PFSK-1 (cell line): ENCODE measurements around the gene CORO2A.

Experiments
- FOXP2 ChIP-seq: optimal IDR thresholded peaks from 2 replicates; pipeline ENCODE3; 2011; ENCODE audit warnings: borderline replicate concordance, control low read depth, inconsistent platforms; ENCODE audit not compliant: insufficient read depth; ENCODE audit errors: extremely low read length, extremely low read depth
- POLR2AphosphoS5 ChIP-seq: IDR thresholded peaks from 2 replicates; pipeline ENCODE4 v1.6.1; 2012; ENCODE audit warnings: low read depth, mild to moderate bottlenecking, control low read depth, low read length, moderate library complexity
- REST ChIP-seq, 2 experiments: IDR thresholded peaks; 2 replicates each; pipeline versions ENCODE4 v1.6.1 to v1.8.0; 2011 to 2012; ENCODE audit warnings: low read depth in 2 of 2, low read length in 2 of 2, control low read depth in 1 of 2, inconsistent platforms in 1 of 2, mild to moderate bottlenecking in 1 of 2, moderate library complexity in 1 of 2; ENCODE audit not compliant: insufficient read depth in 1 of 2
- SIN3A ChIP-seq: IDR thresholded peaks from 2 replicates; pipeline ENCODE4 v1.6.1; 2012; ENCODE audit warnings: mild to moderate bottlenecking, low read length, moderate library complexity, borderline replicate concordance; ENCODE audit not compliant: insufficient read depth
- TAF1 ChIP-seq: IDR thresholded peaks from 2 replicates; pipeline ENCODE4 v1.6.1; 2012; ENCODE audit warnings: low read length, control low read depth, borderline replicate concordance; ENCODE audit not compliant: insufficient read depth

CORO2A gene

GRCh38 chr9:98209530-98209929, 17.1 kb upstream of the CORO2A start:
- TF ChIP-seq SIN3A, result no peak
- TF ChIP-seq POLR2AphosphoS5, result no peak
- no peak for TF ChIP-seq TAF1
- no peak for TF ChIP-seq FOXP2
- no peak for TF ChIP-seq REST (IDR thresholded peaks at IDR 0.05; ENCODE audit: insufficient read depth in 1 of 2, low read depth in 2 of 2, low read length in 2 of 2)

- TF ChIP-seq POLR2AphosphoS5 (no peak), TAF1 (no peak), FOXP2 (no peak), SIN3A (no peak), REST (IDR thresholded peaks at IDR 0.05; ENCODE audit: insufficient read depth in 1 of 2, low read depth in 2 of 2, low read length in 2 of 2) (no peak)
These were observed 16.2 kb upstream of the CORO2A start for GRCh38 chr9:98208635-98209034.

GRCh38 chr9:98207606-98208005, 15.2 kb upstream of the CORO2A start:
- no peak for TF ChIP-seq TAF1
- TF ChIP-seq REST (IDR thresholded peaks at IDR 0.05; ENCODE audit: insufficient read depth in 1 of 2, low read depth in 2 of 2, low read length in 2 of 2), result no peak
- TF ChIP-seq FOXP2, result no peak
- TF ChIP-seq SIN3A, result no peak
- TF ChIP-seq POLR2AphosphoS5, result no peak

DNA sequence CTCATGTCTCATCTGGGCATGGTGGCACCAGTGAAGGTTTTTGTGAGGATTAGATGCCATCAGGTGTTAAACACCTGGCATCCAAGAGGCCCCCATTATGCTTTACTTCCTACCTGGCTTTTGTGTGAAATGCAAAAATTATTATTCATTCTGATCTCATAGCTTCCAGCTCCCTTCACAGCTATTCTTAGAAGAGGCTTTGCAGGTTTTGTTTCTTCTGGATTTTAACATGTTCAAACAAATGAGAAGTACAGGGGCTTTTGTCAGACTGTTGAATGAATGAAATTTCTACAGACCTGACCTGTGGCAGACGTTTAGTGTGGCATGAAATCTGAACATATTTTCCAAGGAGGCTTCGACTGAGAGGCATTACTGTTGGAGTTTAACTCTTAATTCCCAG, 14.3 kb upstream of the CORO2A start:
- TF ChIP-seq FOXP2, result no peak
- no peak for TF ChIP-seq REST (IDR thresholded peaks at IDR 0.05; ENCODE audit: insufficient read depth in 1 of 2, low read depth in 2 of 2, low read length in 2 of 2)
- TF ChIP-seq POLR2AphosphoS5, result no peak
- TF ChIP-seq TAF1, result no peak
- TF ChIP-seq SIN3A, result no peak

GRCh38 chr9:98204692-98205091, 12.3 kb upstream of the CORO2A start:
- TF ChIP-seq REST (IDR thresholded peaks at IDR 0.05; ENCODE audit: insufficient read depth in 1 of 2, low read depth in 2 of 2, low read length in 2 of 2) (no peak), SIN3A (no peak), TAF1 (no peak), POLR2AphosphoS5 (no peak), FOXP2 (no peak)
